A549 (cell line): ENCODE measurements around the gene ESPN. TPM values are rescaled to one million over a fixed set of nuclear protein-coding genes. Genes with fewer than 3 reads are reported as not detected.
"Not testable (repeated sequence)": the region's sequence is repeated elsewhere in the genome, so short reads cannot be mapped to it uniquely, and the experiment has no call there.

Experiments used
- ATAC-seq, 2 experiments: fragments of 200-7000 bp in 1 of 2; fragments of >200 bp in 1 of 2; cut with Nextera tagmentation in 1 of 2; cut with Tn5 transposase in 1 of 2; 3 replicates each; pipeline versions ENCODE4 v1.8.0 to v1.9.1; 2018 to 2020; ENCODE audit warnings: mild to moderate bottlenecking in 1 of 2, moderate library complexity in 1 of 2
- CTCF ChIA-PET: fragments of 300-600 bp; sonication (Branson Sonifier 250); formaldehyde crosslinking; extraction: SDS; loops from one replicate; lab custom pipeline; 2021; ENCODE audit warnings: antibody characterized with exemption, inconsistent platforms; lab: Yijun Ruan, JAX
- POLR2A ChIA-PET: fragments of 350-600 bp; formaldehyde crosslinking; extraction: SDS; loops from one replicate; lab custom pipeline; 2021; ENCODE audit warnings: antibody characterized with exemption, inconsistent platforms; lab: Yijun Ruan, JAX
- DNase-seq, 2 experiments: peaks; one replicate each; pipeline versions ENCODE4 v3.0.0 to v3.0.0-alpha.2; 2011 to 2016; ENCODE audit warnings: low read depth in 1 of 2, low spot score in 1 of 2
- FAIRE-seq: peaks from 2 replicates; lab custom pipeline; 2011; peaks lifted over from hg19 to GRCh38; lab: Jason Lieb, UNC
- H3K27ac ChIP-seq, 2 experiments: fragments of >200 bp; sonication (Bioruptor Twin); formaldehyde crosslinking; 3 replicates each; pipeline ENCODE4 v1.5.1; 2016 to 2017
- H3K4me1 ChIP-seq: fragments of >200 bp; sonication (Bioruptor Twin); formaldehyde crosslinking; 3 replicates; pipeline ENCODE4 v1.6.1; 2016
- H3K4me2 ChIP-seq: fragments of >200 bp; sonication (Bioruptor Twin); formaldehyde crosslinking; 3 replicates; pipeline ENCODE4 v1.6.1; 2016
- H3K4me3 ChIP-seq: fragments of >200 bp; sonication (Bioruptor Twin); formaldehyde crosslinking; 3 replicates; pipeline ENCODE4 v1.5.1; 2016
- H3K9me3 ChIP-seq: fragments of >200 bp; sonication (Bioruptor Twin); formaldehyde crosslinking; 3 replicates; pipeline ENCODE4 v1.6.1; 2016
- CEBPB ChIP-seq, 2 experiments: fragments of >200 bp in 1 of 2; sonication (Bioruptor Twin) in 1 of 2; formaldehyde crosslinking in 1 of 2; IDR thresholded peaks; 2 replicates each; pipeline ENCODE4 v1.6.1; 2012 to 2016
- CHD2 ChIP-seq: fragments of 150-350 bp; IDR thresholded peaks from 2 replicates; pipeline ENCODE4 v1.6.1; 2014; ENCODE audit warnings: low read length; ENCODE audit not compliant: partially characterized antibody
- CHD4 ChIP-seq: fragments of 200-600 bp; sonication (generic); IDR thresholded peaks from 2 replicates; pipeline ENCODE4 v1.6.1; 2016; ENCODE audit warnings: antibody characterized with exemption, mild to moderate bottlenecking, borderline replicate concordance
- EHF ChIP-seq: fragments of 250-450 bp; sonication (Bioruptor Pico); IDR thresholded peaks from 2 replicates; pipeline ENCODE4 v1.5.0; 2020; ENCODE audit warnings: mild to moderate bottlenecking
- EP300 ChIP-seq, 2 experiments: fragments of >200 bp; sonication (Bioruptor Twin); formaldehyde crosslinking; IDR thresholded peaks; 2 replicates in 1 of 2; 3 replicates in 1 of 2; pipeline ENCODE4 v1.6.1; 2016 to 2017
- ESRRA ChIP-seq: fragments of 150-350 bp; IDR thresholded peaks from 2 replicates; pipeline ENCODE4 v1.6.1; 2014; ENCODE audit warnings: mild to moderate bottlenecking, low read length, borderline replicate concordance
- GATA3 ChIP-seq: IDR thresholded peaks from 2 replicates; pipeline ENCODE4 v1.6.1; 2012; ENCODE audit warnings: borderline replicate concordance
- HDAC2 ChIP-seq: fragments of 200-600 bp; sonication (generic); IDR thresholded peaks from 2 replicates; pipeline ENCODE4 v1.6.1; 2016
- HOXA7 ChIP-seq: fragments of 250-450 bp; sonication (Bioruptor Pico); IDR thresholded peaks from 2 replicates; pipeline ENCODE4 v1.5.0; 2020; ENCODE audit warnings: mild to moderate bottlenecking, moderate library complexity
- HOXB13 ChIP-seq: fragments of 250-450 bp; sonication (Bioruptor Pico); IDR thresholded peaks from 2 replicates; pipeline ENCODE4 v1.5.0; 2020; ENCODE audit warnings: low read depth, mild to moderate bottlenecking, moderate library complexity
- JUNB ChIP-seq: fragments of >200 bp; sonication (Bioruptor Twin); formaldehyde crosslinking; IDR thresholded peaks from 2 replicates; pipeline ENCODE4 v1.6.1; 2016
- KDM1A ChIP-seq: fragments of 200-600 bp; sonication (generic); IDR thresholded peaks from 2 replicates; pipeline ENCODE4 v1.6.1; 2016; ENCODE audit warnings: low read depth, mild to moderate bottlenecking
- KDM5A ChIP-seq: fragments of 200-600 bp; sonication (generic); IDR thresholded peaks from 2 replicates; pipeline ENCODE4 v1.6.1; 2016; ENCODE audit warnings: antibody characterized with exemption, mild to moderate bottlenecking
- NPAS2 ChIP-seq: fragments of 250-450 bp; sonication (Bioruptor Pico); IDR thresholded peaks from 2 replicates; pipeline ENCODE4 v1.8.0; 2022; ENCODE audit warnings: mild to moderate bottlenecking, moderate library complexity, borderline replicate concordance
- PHF8 ChIP-seq: fragments of 200-600 bp; sonication (generic); IDR thresholded peaks from 2 replicates; pipeline ENCODE4 v1.6.1; 2016; ENCODE audit warnings: low read depth, mild to moderate bottlenecking, antibody characterized with exemption, moderate library complexity, borderline replicate concordance
- POLR2A ChIP-seq: IDR thresholded peaks from 2 replicates; pipeline ENCODE4 v1.6.1; 2012; ENCODE audit warnings: mild to moderate bottlenecking, low read length
- POLR2AphosphoS2 ChIP-seq: conservative IDR thresholded peaks from 2 replicates; pipeline ENCODE4 v1.6.1; 2012; ENCODE audit warnings: low read length, improper control_type of control experiment, inconsistent platforms
- RAD21 ChIP-seq, 2 experiments: fragments of >200 bp in 1 of 2; sonication (Bioruptor Twin) in 1 of 2; formaldehyde crosslinking in 1 of 2; IDR thresholded peaks in 1 of 2; conservative IDR thresholded peaks in 1 of 2; 2 replicates in 1 of 2; 3 replicates in 1 of 2; pipeline ENCODE4 v1.6.1; 2012 to 2018; ENCODE audit warnings: inconsistent platforms in 1 of 2
- RFX5 ChIP-seq: fragments of 450-650 bp; IDR thresholded peaks from 2 replicates; pipeline ENCODE4 v1.7.1; 2014; ENCODE audit warnings: antibody characterized with exemption, mild to moderate bottlenecking, moderate library complexity
- RNF2 ChIP-seq: fragments of 200-600 bp; sonication (generic); IDR thresholded peaks from 2 replicates; pipeline ENCODE4 v1.6.1; 2016; ENCODE audit warnings: low read depth, mild to moderate bottlenecking, antibody characterized with exemption, moderate library complexity, borderline replicate concordance
- SMC3 ChIP-seq: fragments of >200 bp; sonication (Bioruptor Twin); formaldehyde crosslinking; IDR thresholded peaks from 3 replicates; pipeline ENCODE4 v1.6.1; 2018; ENCODE audit warnings: inconsistent platforms
- SREBF2 ChIP-seq: fragments of 450-650 bp; IDR thresholded peaks from 2 replicates; pipeline ENCODE4 v1.6.1; 2014; ENCODE audit warnings: mild to moderate bottlenecking, moderate library complexity
- TFCP2L1 ChIP-seq: fragments of 250-450 bp; sonication (Bioruptor Pico); IDR thresholded peaks from 2 replicates; pipeline ENCODE4 v1.5.0; 2021; ENCODE audit warnings: mild to moderate bottlenecking
- TP53 ChIP-seq: fragments of 250-450 bp; sonication (Bioruptor Pico); IDR thresholded peaks from 2 replicates; pipeline ENCODE4 v1.5.0; 2021; ENCODE audit warnings: mild to moderate bottlenecking, moderate library complexity
- ZC3H11A ChIP-seq: fragments of 450-650 bp; IDR thresholded peaks from 2 replicates; pipeline ENCODE4 v1.6.1; 2014; ENCODE audit warnings: antibody characterized with exemption, mild to moderate bottlenecking
- ZNF302 ChIP-seq: fragments of 250-450 bp; sonication (Bioruptor Pico); IDR thresholded peaks from 2 replicates; pipeline ENCODE4 v1.9.0; 2021; ENCODE audit warnings: inconsistent platforms, mild to moderate bottlenecking, moderate library complexity
- ZSCAN20 ChIP-seq: fragments of 250-450 bp; sonication (Bioruptor Pico); IDR thresholded peaks from 2 replicates; pipeline ENCODE4 v1.8.0; 2022; ENCODE audit warnings: mild to moderate bottlenecking, moderate library complexity
- WGBS: methylation state at CpG from one replicate; pipeline ENCODE4 v1.1.6; 2017; ENCODE audit errors: missing lambda C conversion rate; 5-methylcytosine and 5-hydroxymethylcytosine counted together
- polyA plus RNA-seq, 4 experiments: library from polyadenylated mRNA; depleted of rRNA in 3 of 4; stranded (reverse); fragments of >200 nt; fragmentation: RNase III in 1 of 4; extraction: RNeasy Plus Mini Kit Qiagen cat#74134 plus additional on column Dnase treatment in 1 of 4; gene quantifications; 2 replicates in 3 of 4; 3 replicates in 1 of 4; pipeline ENCODE4 v1.2.3, GENCODE V29; 2011 to 2017
- TF ChIP-seq, protein P1 (sequence below): IDR thresholded peaks from 2 replicates; pipeline ENCODE4 v1.6.1; 2012
- TF ChIP-seq, protein P2 (sequence below): IDR thresholded peaks from 2 replicates; pipeline ENCODE4 v1.6.1; 2012; ENCODE audit warnings: low read depth, borderline replicate concordance
- TF ChIP-seq, protein P3 (sequence below): fragments of >200 bp; sonication (Bioruptor Twin); formaldehyde crosslinking; IDR thresholded peaks from 3 replicates; pipeline ENCODE4 v1.6.1; 2016

ESPN gene
- polyA plus RNA-seq, 2 of the 4 experiments (the other 2 are of a cell fraction), result 0.22 to 0.28 TPM

DNA sequence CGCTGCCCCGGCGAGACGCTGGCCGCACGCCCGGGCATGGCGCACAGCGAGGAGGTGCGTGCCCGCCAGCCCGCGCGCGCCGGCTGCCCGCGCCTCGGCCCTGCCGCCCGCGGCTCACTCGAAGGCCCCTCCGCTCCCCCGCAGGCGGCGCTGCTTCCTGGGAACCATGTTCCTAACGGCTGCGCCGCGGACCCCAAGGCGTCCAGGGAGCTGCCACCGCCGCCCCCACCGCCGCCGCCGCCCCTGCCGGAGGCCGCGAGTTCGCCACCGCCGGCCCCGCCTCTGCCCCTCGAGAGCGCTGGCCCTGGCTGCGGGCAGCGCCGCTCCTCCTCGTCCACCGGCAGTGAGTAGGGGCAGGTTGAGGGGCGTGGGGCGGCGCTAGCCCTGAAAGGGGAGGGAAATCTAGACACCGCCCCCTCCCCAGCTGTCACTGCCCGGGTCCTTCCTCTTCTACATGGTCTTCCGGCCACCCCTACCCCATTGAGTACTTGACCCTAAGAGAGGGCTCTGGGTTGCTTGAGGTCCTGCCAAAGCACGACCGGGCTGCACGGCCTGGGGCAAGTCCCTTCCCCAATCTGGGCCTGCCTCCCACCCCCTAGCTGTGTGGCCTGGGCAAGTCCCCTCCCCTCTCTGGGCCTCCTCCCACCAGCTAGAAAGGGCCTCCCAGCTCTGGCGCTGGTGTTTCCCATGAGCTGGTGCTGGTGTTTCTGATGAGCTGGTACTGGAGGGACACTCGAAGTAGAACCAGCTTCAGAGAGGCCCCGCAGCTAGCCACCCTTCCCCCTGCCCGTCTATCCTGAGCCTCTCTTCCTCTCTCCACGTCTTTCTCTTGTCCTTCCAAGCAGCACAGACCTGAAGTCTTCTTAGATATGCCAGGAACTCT, 24.4 kb downstream of the ESPN start:
- CTCF ChIA-PET, result interaction anchor here (0.6 to 3.0 kb wide), 7 partner anchors 8 to 203 kb away, joined by 4 to 16 read pairs (median 4); no protein-coding TSS in a partner anchor
- 63% methylated on average over 4 of the region's 66 CpGs for WGBS
- Histone ChIP-seq H3K4me3 (peak overlapping the region; percentile 19; the same call in 2 of the 3 replicates), H3K4me2 (peak overlapping the region; percentile 57), H3K4me1 (0 out of 3 replicates have a peak, but pooled peaks cover 2% of the 10 kb centered on the region), H3K27ac (peak overlapping the region in 1 of 2 experiments; percentile 57; a peak in 2 of 6 replicates), H3K9me3 (no peaks in the 10 kb centered on the region)
- DNase-seq (no peak), FAIRE-seq (no peak), ATAC-seq (peak; percentile 11 to 38; a peak in 4 of 6 replicates)
- POLR2A ChIA-PET, result no interaction called here
- TF ChIP-seq ZNF302 (CRISPR knock-in tag) (no peak), PHF8 (no peak), CHD4 (no peak), HDAC2 (no peak), RNF2 (no peak), KDM5A (no peak), HOXB13 (CRISPR knock-in tag) (no peak), RAD21 (conservative IDR thresholded peaks at IDR 0.05 in 1 of 2, IDR thresholded peaks at IDR 0.05 in 1 of 2) (no peak), CEBPB (IDR thresholded peaks at IDR 0.05) (no peak), GATA3 (no peak), POLR2AphosphoS2 (no peak), ESRRA (no peak), SREBF2 (no peak)
- TF ChIP-seq, protein P1, sequence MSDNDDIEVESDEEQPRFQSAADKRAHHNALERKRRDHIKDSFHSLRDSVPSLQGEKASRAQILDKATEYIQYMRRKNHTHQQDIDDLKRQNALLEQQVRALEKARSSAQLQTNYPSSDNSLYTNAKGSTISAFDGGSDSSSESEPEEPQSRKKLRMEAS, result no peak

DNA sequence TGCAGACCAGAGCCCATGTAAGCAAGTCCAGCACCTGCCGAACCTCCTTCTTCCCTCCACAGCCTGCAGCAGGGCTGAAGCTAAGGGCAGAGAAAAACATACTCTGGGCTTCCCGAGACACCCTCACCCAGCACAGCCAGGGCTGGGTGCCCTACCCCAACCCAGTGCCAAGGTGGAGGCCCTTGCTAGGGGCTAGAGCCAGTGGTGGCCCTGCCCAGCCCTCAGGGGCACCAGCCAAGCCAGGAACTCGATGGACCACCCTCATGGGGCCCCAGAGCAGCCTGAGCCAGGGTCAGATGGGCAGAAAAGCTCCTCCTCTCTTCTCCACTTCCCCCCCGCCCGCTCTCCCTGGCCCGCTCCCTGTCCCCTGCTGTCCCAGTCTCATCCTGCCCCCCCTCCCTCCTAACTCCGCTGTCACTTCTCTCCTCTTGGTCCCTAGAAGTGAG, 25.5 kb downstream of the ESPN start:
- FAIRE-seq, result no peak
- WGBS, result 81% methylated on average over 4 of the region's 7 CpGs
- Histone ChIP-seq H3K4me3 (no peak overlapping the region), H3K4me2 (no peak overlapping the region), H3K4me1 (0 out of 3 replicates have a peak, but pooled peaks cover 2% of the 10 kb centered on the region), H3K9me3 (no peaks in the 10 kb centered on the region), H3K27ac (no peak overlapping the region)
- no peak for DNase-seq
- ChIA-PET POLR2A (no interaction called here), CTCF (interaction anchor here (0.6 to 3.0 kb wide), 5 partner anchors 12 to 204 kb away, joined by 3 to 16 read pairs (median 4); no protein-coding TSS in a partner anchor)
- no peak for ATAC-seq
- TF ChIP-seq RFX5 (no peak), KDM1A (no peak), NPAS2 (CRISPR knock-in tag) (no peak), CHD2 (no peak), GATA3 (no peak), TP53 (no peak), KDM5A (no peak), HOXB13 (CRISPR knock-in tag) (no peak), ZSCAN20 (CRISPR knock-in tag) (no peak), JUNB (no peak), ZC3H11A (no peak), EHF (CRISPR knock-in tag) (no peak), EP300 (IDR thresholded peaks at IDR 0.05) (no peak), TFCP2L1 (CRISPR knock-in tag) (no peak), POLR2A (no peak), SMC3 (no peak), HOXA7 (CRISPR knock-in tag) (no peak)
- TF ChIP-seq, protein P2, sequence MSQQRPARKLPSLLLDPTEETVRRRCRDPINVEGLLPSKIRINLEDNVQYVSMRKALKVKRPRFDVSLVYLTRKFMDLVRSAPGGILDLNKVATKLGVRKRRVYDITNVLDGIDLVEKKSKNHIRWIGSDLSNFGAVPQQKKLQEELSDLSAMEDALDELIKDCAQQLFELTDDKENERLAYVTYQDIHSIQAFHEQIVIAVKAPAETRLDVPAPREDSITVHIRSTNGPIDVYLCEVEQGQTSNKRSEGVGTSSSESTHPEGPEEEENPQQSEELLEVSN, result no peak
- TF ChIP-seq, protein P3, sequence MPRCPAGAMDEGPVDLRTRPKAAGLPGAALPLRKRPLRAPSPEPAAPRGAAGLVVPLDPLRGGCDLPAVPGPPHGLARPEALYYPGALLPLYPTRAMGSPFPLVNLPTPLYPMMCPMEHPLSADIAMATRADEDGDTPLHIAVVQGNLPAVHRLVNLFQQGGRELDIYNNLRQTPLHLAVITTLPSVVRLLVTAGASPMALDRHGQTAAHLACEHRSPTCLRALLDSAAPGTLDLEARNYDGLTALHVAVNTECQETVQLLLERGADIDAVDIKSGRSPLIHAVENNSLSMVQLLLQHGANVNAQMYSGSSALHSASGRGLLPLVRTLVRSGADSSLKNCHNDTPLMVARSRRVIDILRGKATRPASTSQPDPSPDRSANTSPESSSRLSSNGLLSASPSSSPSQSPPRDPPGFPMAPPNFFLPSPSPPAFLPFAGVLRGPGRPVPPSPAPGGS, result no peak

DNA sequence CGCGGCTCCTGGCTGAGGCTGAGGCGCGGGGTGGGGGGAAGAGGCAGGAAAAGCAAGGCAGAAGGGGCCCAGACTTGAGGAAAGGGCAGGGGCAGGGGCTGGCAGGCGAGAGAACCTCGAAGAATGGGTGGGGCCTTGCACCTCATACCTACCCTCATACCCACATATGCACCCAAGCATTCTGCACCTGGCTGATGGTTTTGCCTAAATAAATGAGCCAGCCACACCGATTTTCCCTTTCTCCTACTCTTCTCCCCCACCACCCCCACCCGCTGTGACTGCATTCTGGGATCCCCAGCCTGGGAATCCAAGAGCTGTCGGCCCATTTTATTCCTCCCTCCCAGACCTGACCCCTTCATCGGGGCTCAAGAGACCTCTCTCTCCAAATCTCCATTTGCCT, 25.9 kb downstream of the ESPN start:
- POLR2A ChIA-PET, H3K4me2 ChIP-seq, H3K4me3 ChIP-seq, FAIRE-seq, ATAC-seq, H3K4me1 ChIP-seq, H3K9me3 ChIP-seq, DNase-seq, H3K27ac ChIP-seq: not testable (repeated sequence)
- 79% methylated on average over 8 of the region's 10 CpGs for WGBS
- CTCF ChIA-PET, result interaction anchor here (1.4 to 3.0 kb wide), 3 partner anchors 12 to 205 kb away, joined by 3 to 16 read pairs (median 4); no protein-coding TSS in a partner anchor
